ENCODE measurements around the gene GRM8. TPM values are rescaled to one million over a fixed set of nuclear protein-coding genes. Genes with fewer than 3 reads are reported as not detected.

GRM8 gene
- total RNA-seq, 4 donors from 2014 or later = 0.57 TPM; not detected in 3

- intact Hi-C loops (cut with DNase I) = no loop called here
- DNase-seq = no peak
- H3K27ac ChIP-seq = no peak overlapping the region
- H3K36me3 ChIP-seq = no peaks in the 10 kb centered on the region
- TF ChIP-seq CTCF (IDR thresholded peaks at IDR 0.05) (no peak), POLR2A (IDR thresholded peaks at IDR 0.05) (no peak)
- H3K27me3 ChIP-seq = no peaks in the 10 kb centered on the region
- H3K4me1 ChIP-seq = no peaks in the 10 kb centered on the region
- WGBS, 2 donors = 64 to 70% methylated on average over 4 of the region's 4 CpGs
- H3K9me3 ChIP-seq = no peaks in the 10 kb centered on the region
- H3K4me3 ChIP-seq = no peak overlapping the region
Measured at GRCh38 chr7:127093340-127093739, 159.4 kb downstream of the GRM8 start.

- Histone ChIP-seq H3K36me3 (no peaks in the 10 kb centered on the region), H3K4me1 (no peaks in the 10 kb centered on the region), H3K27ac (no peak overlapping the region), H3K27me3 (no peaks in the 10 kb centered on the region), H3K4me3 (no peak overlapping the region), H3K9me3 (no peaks in the 10 kb centered on the region)
- intact Hi-C loops (cut with DNase I) = no loop called here
- 96 to 98% methylated on average over 7 to 16 of the region's 18 CpGs for WGBS, 2 donors
- DNase-seq = no peak
- TF ChIP-seq POLR2A (IDR thresholded peaks at IDR 0.05) = no peak
- no peak for TF ChIP-seq CTCF (IDR thresholded peaks at IDR 0.05)
Measured at GRCh38 chr7:127091620-127092019, 161.1 kb downstream of the GRM8 start.

- Histone ChIP-seq H3K4me1 (no peaks in the 10 kb centered on the region), H3K9me3 (no peaks in the 10 kb centered on the region), H3K27ac (no peak overlapping the region), H3K27me3 (no peaks in the 10 kb centered on the region), H3K4me3 (no peak overlapping the region), H3K36me3 (no peaks in the 10 kb centered on the region)
- WGBS, 2 donors = 33 to 53% methylated on average over 1 of the region's 1 CpG
- intact Hi-C loops (cut with DNase I) = no loop called here
- no peak for DNase-seq
- TF ChIP-seq POLR2A (IDR thresholded peaks at IDR 0.05) (no peak), CTCF (IDR thresholded peaks at IDR 0.05) (no peak)
Measured at GRCh38 chr7:127089146-127089545, 163.6 kb downstream of the GRM8 start.

- no peak overlapping the region for H3K4me3 ChIP-seq
- H3K27ac ChIP-seq = no peak overlapping the region
- WGBS, 2 donors = 49 to 62% methylated on average over 2 of the region's 3 CpGs
- no peaks in the 10 kb centered on the region for H3K36me3 ChIP-seq
- TF ChIP-seq POLR2A (IDR thresholded peaks at IDR 0.05) = no peak
- TF ChIP-seq CTCF (IDR thresholded peaks at IDR 0.05) = no peak
- intact Hi-C loops (cut with DNase I) = no loop called here
- DNase-seq = no peak
- H3K9me3 ChIP-seq = no peaks in the 10 kb centered on the region
- no peaks in the 10 kb centered on the region for H3K27me3 ChIP-seq
- no peaks in the 10 kb centered on the region for H3K4me1 ChIP-seq
Measured at GRCh38 chr7:127081539-127081938, 171.2 kb downstream of the GRM8 start.

- H3K4me1 ChIP-seq = no peaks in the 10 kb centered on the region
- H3K4me3 ChIP-seq = no peak overlapping the region
- H3K27ac ChIP-seq = no peak overlapping the region
- H3K36me3 ChIP-seq = no peaks in the 10 kb centered on the region
- 18 to 39% methylated on average over 2 of the region's 2 CpGs for WGBS, 2 donors
- H3K27me3 ChIP-seq = no peaks in the 10 kb centered on the region
- intact Hi-C loops (cut with DNase I) = no loop called here
- no peaks in the 10 kb centered on the region for H3K9me3 ChIP-seq
- TF ChIP-seq CTCF (IDR thresholded peaks at IDR 0.05) (no peak), POLR2A (IDR thresholded peaks at IDR 0.05) (no peak)
- no peak for DNase-seq
Measured at GRCh38 chr7:127080576-127080975, 172.2 kb downstream of the GRM8 start.
